T47D (cell line): ENCODE measurements around the gene CAPRIN1.

Experiments
- DNase-seq, 2 experiments: peaks; one replicate each; pipeline versions ENCODE4 v3.0.0 to v3.0.0-alpha.2; 2011 to 2012; ENCODE audit warnings: low read depth in 1 of 2, low spot score in 1 of 2
- JUND ChIP-seq: IDR thresholded peaks from 2 replicates; pipeline ENCODE4 v1.6.1; 2012; ENCODE audit warnings: low read depth
- in situ Hi-C: cut with HindIII; loops from 2 replicates; pipeline ENCODE4 v1.10.0; 2016; ENCODE audit warnings: low sequenced_read_pairs, low pct_unique_long_range_greater_than_20kb

The CAPRIN1 gene

DNA sequence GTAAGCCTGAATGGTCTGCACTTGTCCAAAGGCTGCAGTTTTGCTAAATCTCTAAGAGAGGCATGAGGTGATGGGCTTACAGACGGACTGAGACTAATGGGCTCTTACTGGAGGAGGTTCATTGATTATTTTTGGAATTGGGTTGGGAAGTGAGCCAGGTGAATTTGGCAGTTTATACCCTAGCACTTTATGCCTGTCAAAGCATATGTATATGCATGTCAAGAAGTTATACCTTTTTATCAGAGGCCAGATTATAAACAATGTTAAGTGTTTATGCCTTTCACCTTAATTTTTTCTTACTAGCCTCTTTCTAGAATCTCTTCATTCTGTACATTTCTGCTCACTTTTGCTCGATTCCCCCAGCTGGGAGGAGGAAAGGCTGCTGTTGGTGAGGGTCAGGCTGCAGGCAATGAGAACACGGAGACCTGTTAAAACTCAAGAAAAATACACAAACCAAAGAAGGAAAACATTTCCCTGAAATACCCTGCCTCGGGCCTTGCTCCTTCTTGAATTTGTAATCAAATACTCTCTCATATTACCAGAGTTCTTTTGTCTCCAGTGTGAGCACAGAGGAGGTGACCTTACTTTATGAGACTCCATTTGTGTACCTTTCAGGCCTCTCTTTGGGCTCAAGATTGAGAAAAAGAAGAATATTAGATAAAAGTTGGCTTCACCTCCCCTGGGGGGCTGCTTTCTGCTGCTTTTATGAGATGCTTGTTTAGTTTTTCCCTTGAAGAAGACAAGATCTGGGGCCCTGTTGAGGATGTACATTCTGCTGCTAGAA is 73.5 kb downstream of the CAPRIN1 start:
- no peak for TF ChIP-seq JUND
- in situ Hi-C loops = no loop called here
- peak in 1 of 2 experiments; percentile 64 for DNase-seq

DNA sequence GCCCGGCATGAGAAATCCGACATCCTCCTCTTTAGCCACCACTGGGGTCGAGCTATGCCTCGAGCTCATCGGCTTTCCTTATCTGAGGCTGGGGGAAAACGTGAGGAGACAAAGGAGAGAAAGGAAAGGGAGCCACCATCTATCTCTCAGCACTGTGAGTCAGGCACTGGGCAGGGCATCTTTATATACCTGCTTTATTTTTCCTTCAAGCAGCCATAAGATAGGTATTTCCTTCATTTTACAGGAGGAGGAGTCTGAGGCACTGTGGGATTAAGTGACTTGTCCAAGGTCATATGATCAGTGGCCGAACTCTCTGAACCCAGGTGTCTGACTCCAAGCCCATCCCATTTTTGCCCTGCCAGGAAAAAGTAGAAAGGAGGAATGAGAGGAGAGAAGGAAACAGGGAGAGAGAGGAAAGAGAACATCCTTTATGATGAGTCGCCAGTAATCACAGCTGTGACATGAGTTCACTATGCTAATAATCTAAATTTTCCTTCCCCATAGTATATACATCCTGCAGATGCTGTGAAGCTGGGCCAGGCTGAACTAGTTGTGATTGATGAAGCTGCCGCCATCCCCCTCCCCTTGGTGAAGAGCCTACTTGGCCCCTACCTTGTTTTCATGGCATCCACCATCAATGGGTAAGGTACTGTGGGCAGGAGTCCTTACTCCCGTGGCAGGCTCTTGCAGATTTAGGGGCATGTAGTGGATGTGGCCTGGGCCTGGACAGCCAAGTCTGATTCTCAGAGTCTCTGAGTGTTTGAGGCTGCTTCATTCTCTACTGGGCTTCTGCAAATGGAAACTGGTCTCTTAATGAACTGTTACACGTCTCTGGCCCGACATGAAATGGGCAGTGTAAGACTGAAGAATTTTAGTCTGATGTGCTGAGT is 75.7 kb downstream of the CAPRIN1 start:
- no peak for TF ChIP-seq JUND
- in situ Hi-C loops = no loop called here
- no peak for DNase-seq

DNA sequence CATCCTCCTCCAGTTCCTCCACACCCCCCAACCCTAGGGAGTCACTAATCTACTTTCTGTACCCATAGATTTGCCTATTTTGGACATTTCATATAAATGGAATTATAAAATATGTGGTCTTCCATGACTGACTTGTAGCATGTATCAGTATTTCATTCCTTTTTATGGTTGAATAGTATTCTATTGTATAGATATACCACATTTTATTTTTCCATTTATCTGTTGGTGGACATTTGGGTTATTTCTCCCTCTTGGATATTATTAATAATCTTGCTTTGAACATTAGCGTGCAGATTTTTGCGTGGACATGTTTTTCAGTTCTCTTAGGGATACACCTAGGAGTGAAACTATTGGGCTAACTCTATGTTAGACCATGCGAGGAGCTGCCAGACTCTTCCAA is 77.3 kb downstream of the CAPRIN1 start:
- no peak for TF ChIP-seq JUND
- in situ Hi-C loops = no loop called here

DNA sequence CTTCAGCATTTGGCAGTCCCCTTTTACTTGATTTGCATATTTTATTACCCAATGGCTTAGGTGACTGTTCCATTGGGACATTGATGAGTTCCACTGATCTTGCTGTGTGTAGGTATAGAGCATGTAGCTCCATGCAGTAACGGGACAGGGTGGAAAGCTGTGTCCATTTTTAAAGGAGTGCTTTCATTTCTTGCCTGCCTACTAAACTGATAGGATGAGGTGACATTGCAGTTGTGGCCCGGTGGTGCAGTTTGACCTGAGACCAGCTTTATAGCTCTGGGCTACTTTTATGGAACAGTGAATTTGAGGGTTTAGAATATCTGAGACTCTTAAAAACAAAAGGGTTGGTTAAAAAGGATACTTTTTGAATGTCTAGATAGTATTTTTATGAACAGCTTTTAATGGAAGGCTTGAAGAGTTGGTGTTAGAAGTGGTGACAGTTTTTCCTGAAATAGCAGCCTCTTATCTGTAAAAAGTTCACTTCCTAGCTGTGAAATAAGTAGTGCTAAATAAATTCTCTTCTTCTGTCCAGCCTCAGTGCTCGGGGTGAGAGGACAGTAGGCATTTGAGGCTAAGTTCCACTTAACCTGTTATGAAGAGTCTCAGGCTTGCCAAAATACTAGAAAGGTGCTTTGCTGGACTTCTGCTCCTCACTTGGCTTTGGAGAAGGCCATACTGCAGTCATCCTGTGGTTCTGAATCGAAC is 80.9 kb downstream of the CAPRIN1 start:
- DNase-seq = no peak
- TF ChIP-seq JUND = no peak
- in situ Hi-C loops = no loop called here

More for the DNA sequence above, 77.3 kb downstream of the CAPRIN1 start:
- DNase-seq = no peak

DNA sequence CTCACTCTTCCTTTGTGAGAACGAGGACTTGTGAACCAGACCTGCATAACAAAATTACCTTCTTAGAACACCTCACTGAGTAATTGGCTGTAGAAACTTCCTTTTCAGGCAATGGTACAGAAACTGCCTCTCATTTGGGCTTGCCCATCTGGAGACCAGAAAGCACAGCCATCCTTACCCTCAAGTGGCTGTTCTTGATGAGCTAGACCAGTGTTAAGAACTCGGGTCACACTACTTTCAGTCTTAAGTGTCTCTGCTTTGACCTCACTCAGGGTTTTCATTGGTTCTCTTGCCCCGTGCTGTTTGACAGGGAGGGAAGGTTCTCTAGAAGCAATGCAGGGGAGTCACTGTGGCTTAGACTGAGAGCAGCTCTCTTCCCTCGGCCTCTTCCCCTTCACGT is 83.2 kb downstream of the CAPRIN1 start:
- in situ Hi-C loops = no loop called here

DNA sequence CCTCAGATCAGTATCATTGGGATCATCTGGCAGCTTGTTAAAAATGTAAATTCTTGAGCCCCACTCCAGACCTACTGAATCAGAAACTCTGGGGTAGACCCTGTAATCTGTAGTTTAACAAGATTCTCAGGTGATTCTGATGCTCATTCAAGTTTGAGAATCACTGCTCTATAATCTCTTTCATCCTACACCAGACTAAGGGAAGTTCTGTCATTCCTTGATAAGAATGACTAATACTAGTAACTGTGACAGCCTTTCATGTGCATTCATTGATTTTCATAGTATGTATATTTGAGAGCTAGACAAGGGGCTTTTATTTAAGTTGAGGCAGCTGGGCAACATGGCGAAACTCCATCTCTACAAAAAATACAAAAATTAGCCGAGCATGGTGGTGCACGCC is 83.9 kb downstream of the CAPRIN1 start:
- in situ Hi-C loops = no loop called here
- no peak for TF ChIP-seq JUND
- DNase-seq = no peak

More for the DNA sequence above, 83.2 kb downstream of the CAPRIN1 start:
- TF ChIP-seq JUND = no peak
- no peak for DNase-seq

DNA sequence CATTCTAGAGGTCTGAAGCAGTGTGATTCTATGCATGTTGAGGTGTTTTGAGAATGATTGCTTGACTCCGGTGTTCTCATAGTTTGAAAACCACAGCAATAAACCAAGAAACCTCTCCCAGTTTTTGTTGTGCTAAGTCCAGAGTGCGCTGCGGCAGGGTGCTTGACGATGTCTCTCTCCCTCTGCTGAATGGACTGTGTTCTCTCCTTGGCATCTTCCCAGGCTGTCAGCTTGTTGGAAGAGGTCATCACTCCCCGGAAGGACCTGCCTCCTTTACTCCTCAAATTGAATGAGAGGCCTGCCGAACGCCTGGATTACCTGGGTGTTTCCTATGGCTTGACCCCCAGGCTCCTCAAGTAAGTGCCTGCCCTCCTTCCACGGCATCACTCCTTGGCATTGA is 84.9 kb downstream of the CAPRIN1 start:
- in situ Hi-C loops = no loop called here
- no peak for DNase-seq
- no peak for TF ChIP-seq JUND

DNA sequence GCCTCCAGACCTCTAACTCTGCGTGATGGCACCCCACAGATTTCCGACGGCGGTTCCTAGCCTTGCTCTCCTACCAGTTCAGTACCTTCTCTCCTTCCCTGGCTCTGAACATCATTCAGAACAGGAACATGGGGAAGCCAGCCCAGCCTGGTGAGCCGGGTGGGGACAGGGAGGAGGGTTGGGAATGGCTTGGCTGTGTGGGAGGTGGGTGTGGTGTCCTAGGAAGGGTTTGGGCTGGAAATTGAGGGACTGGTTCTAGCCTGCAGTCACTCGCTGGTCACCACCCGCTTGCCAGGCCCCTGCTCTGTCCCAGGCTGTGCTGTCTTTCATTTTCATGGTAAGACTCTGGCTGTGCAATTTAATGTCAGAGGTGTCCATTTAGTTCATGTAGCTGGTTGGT is 87.8 kb downstream of the CAPRIN1 start:
- TF ChIP-seq JUND = no peak
- in situ Hi-C loops = no loop called here
- no peak for DNase-seq

DNA sequence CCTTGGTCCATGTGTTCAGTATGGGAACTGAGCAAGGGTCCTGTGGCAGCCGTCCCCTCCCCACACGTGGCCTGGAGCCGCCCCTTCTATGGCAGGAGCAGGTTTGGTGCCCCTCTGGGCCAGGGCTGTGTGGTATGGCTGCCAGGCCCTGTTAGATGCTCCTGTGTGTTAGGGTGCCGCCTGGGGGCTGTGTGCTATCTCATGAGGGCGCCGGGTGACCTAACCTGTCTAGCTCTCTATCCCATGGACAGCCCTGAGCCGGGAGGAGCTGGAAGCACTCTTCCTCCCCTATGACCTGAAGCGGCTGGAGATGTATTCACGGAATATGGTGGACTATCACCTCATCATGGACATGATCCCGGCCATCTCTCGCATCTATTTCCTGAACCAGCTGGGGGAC is 88.6 kb downstream of the CAPRIN1 start:
- TF ChIP-seq JUND = no peak
- in situ Hi-C loops = no loop called here
- DNase-seq = no peak

DNA sequence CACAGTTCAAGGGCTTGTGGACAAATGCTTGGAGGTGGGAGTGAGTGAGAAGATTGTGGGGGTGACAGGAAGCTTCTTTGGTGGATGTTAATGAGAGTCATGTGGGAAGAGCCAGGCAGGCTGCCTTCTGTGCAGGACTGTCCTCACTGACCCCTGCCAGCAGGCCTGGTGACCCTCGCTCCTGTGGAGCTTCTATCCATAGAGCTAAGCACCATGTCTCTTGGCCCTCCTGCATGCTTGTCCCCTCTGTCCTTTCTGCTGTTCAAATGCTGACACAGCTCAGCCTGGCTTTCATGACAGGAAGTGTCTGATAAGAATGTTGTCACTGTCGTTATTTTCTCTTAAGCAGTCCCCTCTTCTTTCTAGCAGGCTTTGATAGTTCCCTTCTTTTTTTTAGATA is 91.5 kb downstream of the CAPRIN1 start:
- in situ Hi-C loops = no loop called here
- no peak for TF ChIP-seq JUND
- no peak for DNase-seq

DNA sequence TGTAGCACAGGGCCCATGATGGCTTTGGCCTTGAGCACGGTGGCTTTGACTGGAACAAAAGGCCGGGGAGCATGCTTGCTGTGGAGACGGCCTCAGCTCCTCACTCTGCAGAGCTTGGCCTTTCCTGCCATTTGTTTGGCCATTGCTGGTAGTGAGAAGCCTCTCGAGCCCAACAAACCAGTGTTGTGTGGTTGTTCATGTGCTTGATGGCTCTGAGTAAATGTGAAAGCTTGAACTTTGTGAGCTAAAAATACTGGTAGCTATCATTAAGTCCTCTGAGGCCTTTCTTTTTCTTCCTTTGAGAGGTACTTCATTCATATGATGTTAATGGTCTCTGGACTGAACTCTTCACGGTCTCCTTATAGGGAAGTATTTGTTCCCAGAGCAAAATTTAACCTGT is 93.5 kb downstream of the CAPRIN1 start:
- TF ChIP-seq JUND = no peak
- in situ Hi-C loops = no loop called here
- no peak for DNase-seq

DNA sequence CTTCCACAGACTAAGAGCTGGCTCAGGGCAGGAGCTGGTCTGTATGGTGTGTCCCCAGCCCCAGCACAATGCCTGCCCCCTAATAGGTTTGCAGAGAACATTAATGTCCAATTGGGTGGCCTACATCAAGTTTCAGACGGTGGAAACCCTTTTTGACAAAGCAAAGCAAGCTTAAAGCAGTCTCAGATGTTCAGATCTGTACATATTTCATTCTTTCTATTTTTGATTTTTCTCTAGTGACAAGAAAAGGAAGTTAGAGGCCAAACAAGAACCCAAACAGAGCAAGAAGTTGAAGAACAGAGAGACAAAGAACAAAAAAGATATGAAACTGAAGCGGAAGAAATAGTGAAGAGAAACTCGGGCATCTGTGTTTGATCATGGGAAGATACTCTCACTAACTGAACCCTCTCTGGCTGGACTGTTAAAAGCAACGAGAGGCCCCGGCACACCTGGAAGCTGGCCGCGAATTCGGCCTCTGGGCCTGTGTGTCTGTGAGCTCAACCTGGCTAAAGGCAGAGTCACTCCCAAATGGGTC is 94.4 kb downstream of the CAPRIN1 start:
- in situ Hi-C loops = no loop called here
- no peak for DNase-seq

More for the DNA sequence above, 94.4 kb downstream of the CAPRIN1 start:
- no peak for TF ChIP-seq JUND
